ENCODE measurements around the gene ELOB.

The ELOB gene

GRCh38 chr16:2777231-2777902 lies at the start of gene ELOB:
ELOB (minus strand) TSS chr16:2777280; CDS start chr16:2777239, 41 bp downstream.
- DNase-seq, result no peak

GRCh38 chr16:2825906-2826305 lies 48.8 kb upstream of the ELOB start:
- DNase-seq, result no peak

- no peak for DNase-seq
Measured at GRCh38 chr16:2825049-2825742, 48.1 kb upstream of the ELOB start.

- DNase-seq, result no peak
Measured at GRCh38 chr16:2824626-2825025, 47.5 kb upstream of the ELOB start.

GRCh38 chr16:2822496-2822895 lies 45.4 kb upstream of the ELOB start:
- DNase-seq, result no peak

- no peak for DNase-seq
Measured at GRCh38 chr16:2822158-2822495, 45.0 kb upstream of the ELOB start.

- DNase-seq, result no peak
Measured at GRCh38 chr16:2821487-2822157, 44.5 kb upstream of the ELOB start.

GRCh38 chr16:2820836-2821486 lies 43.9 kb upstream of the ELOB start:
- no peak for DNase-seq

GRCh38 chr16:2819939-2820835 lies 43.1 kb upstream of the ELOB start:
- no peak for DNase-seq

GRCh38 chr16:2819179-2819938 lies 42.3 kb upstream of the ELOB start:
- no peak for DNase-seq

GRCh38 chr16:2818272-2818876 lies 41.3 kb upstream of the ELOB start:
- DNase-seq, result no peak

GRCh38 chr16:2817340-2818271 lies 40.5 kb upstream of the ELOB start:
- no peak for DNase-seq

GRCh38 chr16:2816751-2817339 lies 39.8 kb upstream of the ELOB start, which contains the start of gene PRSS21:
PRSS21 (plus strand) TSS chr16:2817237; CDS start chr16:2817269, 32 bp downstream.
- DNase-seq, result no peak

- DNase-seq, result no peak
Measured at GRCh38 chr16:2815299-2815771, 38.3 kb upstream of the ELOB start.

- no peak for DNase-seq
Measured at GRCh38 chr16:2814551-2815298, 37.6 kb upstream of the ELOB start.

- DNase-seq, result no peak
Measured at GRCh38 chr16:2813771-2814221, 36.7 kb upstream of the ELOB start.

- DNase-seq, result no peak
Measured at GRCh38 chr16:2811703-2812471, 34.8 kb upstream of the ELOB start.

GRCh38 chr16:2810651-2811050 lies 33.6 kb upstream of the ELOB start:
- DNase-seq, result no peak

Data from NCI-H2081 treated with DMSO at 0.1 percent for 48 hours (cell line).